Sciatic nerve (tissue), 2 donors: Measurements from ENCODE around the gene ST6GALNAC3. TPM values are rescaled to one million over a fixed set of nuclear protein-coding genes. Genes with fewer than 3 reads are reported as not detected.
A peak's percentile ranks its signal among the peaks of the same experiment; 100 is the strongest.

ENCODE experiments used
- ATAC-seq: fragments of 200-7000 bp; cut with Tn5 transposase; one replicate; pipeline ENCODE4 v1.9.1; 2020; ENCODE audit warnings: mild to moderate bottlenecking, moderate library complexity
- DNase-seq: peaks from one replicate; pipeline ENCODE4 v3.0.0-alpha.2; 2020; ENCODE audit warnings: low spot score
- intact Hi-C: fragments of 100-400 bp; cut with DNase I; formaldehyde crosslinking; loops from one replicate; pipeline ENCODE4 v1.14.2; 2022
- total RNA-seq: library from RNA; stranded (reverse); fragmentation: NEBNext Ultra II Directional; extraction: Animal tissue kit (Norgen Biotek cat#: 25700); gene quantifications from one replicate; pipeline ENCODE4 v1.2.1, GENCODE V29; 2021
- donor health status: DM: no; HTN: no; CAD: no.
- donor health status: DM: no; HTN: no; CAD: no.

The ST6GALNAC3 gene
- total RNA-seq, 1 donor from 2014 or later: 12.3 TPM

- DNase-seq (no peak), ATAC-seq (no peak)
- intact Hi-C loops: no loop called here
Observed at GRCh38 chr1:76256289-76257223, 182.0 kb downstream of the ST6GALNAC3 start.

GRCh38 chr1:76257823-76258222, 183.3 kb downstream of the ST6GALNAC3 start:
- ATAC-seq: no peak

DNA sequence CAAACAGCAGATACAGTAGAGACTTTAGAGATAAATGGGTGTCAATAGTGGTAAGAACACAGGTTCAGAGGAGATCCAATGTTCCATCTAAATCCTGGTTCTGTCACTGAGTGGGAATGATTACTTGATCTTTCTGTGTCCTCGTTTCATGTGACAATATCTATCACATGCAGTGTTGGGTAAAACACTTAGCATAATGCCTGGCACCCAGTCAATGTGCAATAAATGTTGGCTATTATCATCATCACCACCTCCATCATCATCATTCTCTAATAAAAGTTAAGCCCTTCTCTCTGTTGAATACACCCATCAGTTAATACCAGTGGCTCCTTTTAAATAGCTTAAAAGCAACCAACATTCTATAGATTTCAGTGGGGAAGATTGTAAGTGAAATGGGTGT, 184.7 kb downstream of the ST6GALNAC3 start:
- intact Hi-C loops: no loop called here
- no peak for DNase-seq
- ATAC-seq: no peak

More at GRCh38 chr1:76257823-76258222, 183.3 kb downstream of the ST6GALNAC3 start:
- DNase-seq: no peak
- intact Hi-C loops: no loop called here

GRCh38 chr1:76260279-76260678, 185.7 kb downstream of the ST6GALNAC3 start:
- ATAC-seq: no peak
- DNase-seq: no peak
- intact Hi-C loops: no loop called here

GRCh38 chr1:76262601-76263000, 188.1 kb downstream of the ST6GALNAC3 start:
- intact Hi-C loops: no loop called here
- DNase-seq (no peak), ATAC-seq (no peak)

GRCh38 chr1:76264642-76265041, 190.1 kb downstream of the ST6GALNAC3 start:
- intact Hi-C loops: no loop called here
- ATAC-seq: no peak

DNA sequence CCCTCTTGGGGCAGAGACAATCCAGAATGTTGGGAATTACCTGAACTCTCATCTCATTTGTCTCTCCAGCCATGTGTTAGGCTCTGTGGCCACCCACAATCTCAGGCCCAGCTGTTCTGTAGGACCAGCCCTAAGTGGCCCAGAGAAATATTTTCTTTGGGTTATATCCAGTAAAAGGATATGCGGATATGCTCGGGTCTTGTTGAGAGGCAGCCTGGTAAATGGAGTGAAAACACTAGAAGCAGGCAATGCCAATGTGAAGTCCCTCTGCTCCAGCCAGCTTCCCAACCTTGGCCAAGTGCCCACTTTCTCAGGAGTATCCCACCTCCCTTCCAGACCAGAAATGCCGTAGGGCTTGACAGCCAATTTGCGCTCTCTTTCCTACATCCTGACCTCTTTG, 192.2 kb downstream of the ST6GALNAC3 start:
- ATAC-seq (peak; percentile 71), DNase-seq (no peak)
- intact Hi-C loops: no loop called here

More at GRCh38 chr1:76264642-76265041, 190.1 kb downstream of the ST6GALNAC3 start:
- no peak for DNase-seq

DNA sequence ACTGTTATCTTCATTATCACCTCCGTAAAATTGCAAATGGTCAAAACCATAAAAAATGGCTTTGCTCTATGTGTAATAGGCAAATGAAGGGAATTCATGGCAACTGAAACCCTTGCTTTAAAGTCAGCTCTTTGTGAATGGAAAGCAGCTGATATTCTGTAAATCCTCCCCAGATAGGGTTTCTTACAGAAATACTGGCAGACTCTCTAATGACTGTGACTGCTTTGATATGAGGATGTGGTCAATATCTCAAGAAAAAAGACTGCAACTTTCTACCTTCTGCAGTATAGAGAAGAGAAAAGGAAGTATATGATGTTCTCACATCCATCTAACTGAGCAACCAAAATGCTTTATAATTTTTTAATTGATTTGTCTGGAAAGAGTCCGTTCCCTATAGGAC, 193.1 kb downstream of the ST6GALNAC3 start:
- DNase-seq: no peak
- ATAC-seq: no peak
- intact Hi-C loops: no loop called here

DNA sequence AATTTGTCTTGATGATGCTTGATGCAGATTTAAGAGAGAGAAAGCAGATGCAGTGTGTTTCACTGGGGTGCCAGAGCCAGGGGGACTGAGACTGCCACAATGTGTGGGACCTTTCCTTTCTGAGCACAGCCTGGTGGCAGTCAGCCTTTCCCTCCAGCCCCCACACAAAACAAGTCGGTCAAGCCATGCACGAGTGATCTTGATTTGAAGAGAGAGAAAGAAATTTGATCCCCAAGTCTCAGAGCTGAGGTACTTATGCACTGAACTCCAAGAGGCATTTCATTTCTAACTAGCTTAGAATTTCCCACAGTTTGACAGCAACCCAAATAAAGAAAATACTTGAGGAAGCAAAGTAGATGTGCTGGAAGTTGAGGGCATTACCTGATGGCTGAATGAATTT, 193.8 kb downstream of the ST6GALNAC3 start:
- DNase-seq (no peak), ATAC-seq (no peak)
- intact Hi-C loops: no loop called here

DNA sequence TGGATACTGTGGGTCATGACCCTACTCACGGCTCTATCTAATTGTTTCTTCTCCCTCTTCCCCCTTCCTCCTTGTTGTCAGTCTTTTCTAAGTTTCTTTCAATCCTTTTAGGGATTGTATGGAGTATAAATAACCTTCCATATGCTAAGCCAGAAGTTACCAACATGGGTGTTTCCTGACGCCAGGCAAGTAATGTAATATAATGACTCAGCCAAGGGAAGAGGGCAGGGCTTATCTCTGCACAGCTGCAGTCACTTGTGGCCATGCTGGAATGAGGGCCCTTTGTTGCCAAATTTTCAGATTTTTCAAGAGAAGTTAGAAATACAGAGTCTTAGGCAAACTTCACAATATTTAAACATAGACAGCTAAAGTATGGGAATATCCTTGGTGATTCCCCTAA, 194.6 kb downstream of the ST6GALNAC3 start:
- intact Hi-C loops: no loop called here
- peak; percentile 51 for ATAC-seq

DNA sequence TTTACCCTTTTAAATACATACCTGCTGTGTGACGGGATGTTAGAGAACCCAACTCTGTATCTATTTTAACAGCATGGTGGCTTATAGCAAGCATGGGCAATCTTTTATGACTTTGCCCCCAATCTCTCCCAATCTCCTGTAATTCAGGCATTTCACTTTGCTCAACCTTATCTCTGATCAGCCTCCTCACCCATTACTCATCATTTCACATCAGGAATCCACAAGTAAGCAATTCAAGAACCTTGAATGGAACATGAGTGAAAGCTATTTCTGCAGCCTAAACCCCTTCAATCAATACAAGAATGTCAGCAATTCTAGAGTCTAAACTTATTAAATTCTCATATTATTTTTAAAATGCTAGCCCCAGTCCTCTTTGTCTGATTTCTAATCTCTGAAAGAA, 199.8 kb downstream of the ST6GALNAC3 start:
- intact Hi-C loops: no loop called here
- ATAC-seq: no peak
- no peak for DNase-seq

More for the DNA sequence above, 194.6 kb downstream of the ST6GALNAC3 start:
- no peak for DNase-seq

DNA sequence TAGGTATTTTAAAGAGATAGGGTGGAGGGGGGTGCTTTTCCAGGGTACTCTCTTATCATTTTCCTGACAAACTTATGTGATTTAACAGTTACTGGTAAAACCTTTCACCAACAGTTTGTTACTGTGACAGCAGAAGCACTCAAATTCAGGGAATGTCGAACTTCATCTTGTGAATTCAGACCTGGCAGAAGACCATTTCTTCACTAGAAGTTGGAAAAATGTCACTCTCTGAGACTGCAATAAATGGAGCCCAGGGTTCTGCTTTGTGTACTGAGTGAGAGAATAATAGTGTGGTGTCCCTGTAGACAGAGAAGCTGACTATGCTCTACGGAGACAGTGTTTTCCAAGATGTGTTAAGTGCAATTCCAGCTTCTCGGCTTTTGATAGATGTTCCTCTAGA, 200.2 kb downstream of the ST6GALNAC3 start:
- intact Hi-C loops: no loop called here
- ATAC-seq: no peak
- no peak for DNase-seq

GRCh38 chr1:76278711-76279100, 204.2 kb downstream of the ST6GALNAC3 start:
- DNase-seq (no peak), ATAC-seq (no peak)
- intact Hi-C loops: no loop called here

GRCh38 chr1:76279101-76279748, 204.7 kb downstream of the ST6GALNAC3 start:
- ATAC-seq (peak; percentile 50), DNase-seq (no peak)
- intact Hi-C loops: no loop called here

GRCh38 chr1:76281306-76281705, 206.8 kb downstream of the ST6GALNAC3 start:
- peak; percentile 89 for ATAC-seq
- DNase-seq: no peak
- intact Hi-C loops: no loop called here

DNA sequence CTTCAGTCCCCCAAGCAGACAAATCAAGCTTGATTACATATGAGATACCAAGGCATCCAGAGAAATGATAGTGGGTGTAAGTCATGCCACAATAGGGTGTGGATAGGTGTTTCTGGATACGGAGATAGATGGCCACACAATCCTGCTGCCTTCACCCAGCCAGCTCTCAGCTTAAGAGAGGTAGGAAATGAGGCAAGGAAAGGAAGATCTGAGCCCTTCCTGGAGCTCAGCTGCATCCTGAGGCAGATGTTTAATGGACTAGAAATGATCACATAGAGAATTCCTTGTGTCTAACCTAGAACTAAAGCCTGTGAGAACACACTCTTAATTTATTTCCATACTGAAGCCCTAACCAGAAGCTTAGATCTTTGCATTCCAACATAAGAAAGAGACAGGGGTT, 210.3 kb downstream of the ST6GALNAC3 start:
- DNase-seq (no peak), ATAC-seq (no peak)
- intact Hi-C loops: no loop called here

- no peak for ATAC-seq
- intact Hi-C loops: no loop called here
- no peak for DNase-seq
Observed at GRCh38 chr1:76285578-76286135, 211.1 kb downstream of the ST6GALNAC3 start.

DNA sequence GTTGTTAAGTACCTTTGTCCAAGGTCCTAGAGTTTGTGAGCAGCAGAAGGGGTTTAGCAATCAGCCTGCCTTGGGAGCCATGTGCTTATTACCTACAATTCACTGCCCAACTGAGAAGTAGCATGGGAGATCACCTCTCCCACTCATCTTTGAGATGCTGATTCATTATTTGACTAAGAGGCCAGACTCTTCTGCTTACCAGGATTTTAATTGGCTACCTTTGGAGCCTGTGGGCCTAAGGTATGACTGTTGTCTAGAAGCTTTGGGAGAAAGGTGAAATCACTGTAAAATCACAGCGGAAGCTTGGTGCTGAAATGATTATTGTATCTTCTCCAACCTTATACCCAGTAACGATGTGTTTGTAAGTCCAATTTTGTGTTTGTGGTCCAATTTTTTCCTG, 213.4 kb downstream of the ST6GALNAC3 start:
- intact Hi-C loops: no loop called here
- ATAC-seq: no peak

DNA sequence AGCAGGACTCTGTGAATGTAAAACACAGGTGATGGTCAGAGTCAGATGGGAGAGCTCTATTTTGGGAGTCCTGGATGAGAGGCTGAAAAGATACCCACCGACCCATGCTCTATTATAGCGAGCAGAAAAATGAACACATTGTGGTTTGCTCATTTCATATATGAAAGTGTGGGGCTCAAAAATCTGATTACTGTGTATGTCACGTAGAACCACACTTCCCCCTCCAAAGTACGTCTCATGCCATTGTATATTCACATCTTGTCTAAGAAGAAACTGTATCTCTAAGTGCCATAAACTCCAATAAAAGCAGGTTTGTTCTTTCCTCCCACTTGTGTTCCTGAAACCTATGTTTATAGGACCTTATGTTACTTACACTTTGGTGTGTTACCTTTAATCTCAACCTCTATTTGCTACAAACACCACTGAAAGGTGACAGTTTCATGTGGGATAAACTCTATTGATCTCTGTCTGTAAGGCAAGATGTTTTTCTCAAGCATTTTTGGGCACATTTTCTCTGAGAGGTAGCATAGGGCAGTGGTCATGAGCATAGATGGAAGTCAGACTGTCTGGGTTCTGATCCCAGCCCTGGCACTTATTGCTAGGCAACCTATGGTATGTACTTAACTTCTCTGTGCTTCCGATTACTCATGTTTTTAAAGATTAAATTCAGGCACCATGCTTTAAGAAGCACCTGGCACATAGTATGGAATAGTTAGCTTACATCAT, 214.4 kb downstream of the ST6GALNAC3 start:
- no peak for DNase-seq
- ATAC-seq: no peak
- intact Hi-C loops: no loop called here

More for the DNA sequence above, 213.4 kb downstream of the ST6GALNAC3 start:
- DNase-seq: no peak
